GM19193 (cell line): ENCODE data around the gene PTPRT.

Experiments used
- POLR2A ChIP-seq: IDR thresholded peaks from 4 replicates; pipeline ENCODE4 v1.6.1; 2011; ENCODE audit not compliant: insufficient read depth, insufficient read length; ENCODE audit errors: extremely low read depth

Gene PTPRT

DNA sequence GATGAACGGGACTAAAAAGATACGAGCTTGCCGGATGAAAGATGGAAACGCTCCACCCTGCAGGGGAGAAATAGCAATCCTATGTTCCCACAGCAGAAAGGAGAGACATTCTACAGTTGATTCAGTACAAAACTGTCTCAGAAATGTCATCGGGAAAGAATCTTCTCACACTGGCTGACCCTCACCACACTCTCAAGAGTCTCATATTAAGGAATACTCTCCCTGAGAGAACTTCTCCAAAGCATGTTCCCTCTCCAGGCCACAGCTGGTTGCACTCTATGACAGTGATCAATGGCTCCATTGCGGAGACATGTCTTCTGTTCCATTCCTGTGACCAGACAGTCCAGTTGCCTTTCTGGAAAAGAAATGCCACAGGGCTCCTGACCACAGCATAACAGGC, 813.6 kb downstream of the PTPRT start:
- TF ChIP-seq POLR2A, result no peak

GRCh38 chr20:42373049-42373448, 816.7 kb downstream of the PTPRT start:
- no peak for TF ChIP-seq POLR2A

DNA sequence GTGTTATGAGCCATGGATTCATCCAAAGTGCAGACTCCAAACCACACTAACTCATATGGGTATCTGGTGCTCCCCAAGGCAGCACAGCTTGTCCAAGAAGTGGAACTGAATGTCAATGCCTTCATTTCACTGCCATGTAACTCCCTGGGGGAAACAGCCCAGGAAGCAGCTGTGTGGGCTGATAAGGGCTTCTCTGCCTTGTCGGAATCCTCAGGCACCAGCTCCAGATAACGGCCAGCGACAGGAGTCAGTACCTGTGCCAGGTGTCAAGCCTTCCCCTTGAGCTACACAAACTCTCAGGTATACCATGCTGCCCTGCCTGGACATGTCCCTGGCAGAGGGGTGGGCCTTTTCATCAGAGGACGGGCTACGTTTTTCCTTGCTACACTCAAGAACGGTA, 819.6 kb downstream of the PTPRT start:
- TF ChIP-seq POLR2A, result no peak

DNA sequence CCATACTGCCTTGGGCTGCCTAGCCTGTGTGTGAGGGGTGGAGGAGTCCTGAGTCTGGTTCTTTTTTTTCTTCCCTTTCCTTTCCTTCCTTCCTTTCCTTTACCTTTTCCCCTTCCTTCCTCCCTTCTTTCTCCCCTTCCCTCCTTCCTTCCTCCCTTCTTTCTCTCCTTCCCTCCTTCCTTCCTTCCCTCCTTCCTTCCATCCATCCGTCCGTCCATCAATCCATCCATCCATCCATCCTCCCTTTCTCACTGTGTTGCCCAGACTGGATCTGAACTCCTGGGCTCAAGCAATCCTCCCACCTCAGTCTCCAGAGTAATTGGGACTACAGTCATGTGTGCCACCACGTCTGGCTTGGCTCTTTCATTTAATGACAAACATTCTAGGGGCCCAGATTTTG, 820.8 kb downstream of the PTPRT start:
- no peak for TF ChIP-seq POLR2A

- no peak for TF ChIP-seq POLR2A
These were observed 823.1 kb downstream of the PTPRT start for GRCh38 chr20:42366626-42367025.

- TF ChIP-seq POLR2A, result no peak
These were observed 825.3 kb downstream of the PTPRT start for GRCh38 chr20:42364446-42364845.

DNA sequence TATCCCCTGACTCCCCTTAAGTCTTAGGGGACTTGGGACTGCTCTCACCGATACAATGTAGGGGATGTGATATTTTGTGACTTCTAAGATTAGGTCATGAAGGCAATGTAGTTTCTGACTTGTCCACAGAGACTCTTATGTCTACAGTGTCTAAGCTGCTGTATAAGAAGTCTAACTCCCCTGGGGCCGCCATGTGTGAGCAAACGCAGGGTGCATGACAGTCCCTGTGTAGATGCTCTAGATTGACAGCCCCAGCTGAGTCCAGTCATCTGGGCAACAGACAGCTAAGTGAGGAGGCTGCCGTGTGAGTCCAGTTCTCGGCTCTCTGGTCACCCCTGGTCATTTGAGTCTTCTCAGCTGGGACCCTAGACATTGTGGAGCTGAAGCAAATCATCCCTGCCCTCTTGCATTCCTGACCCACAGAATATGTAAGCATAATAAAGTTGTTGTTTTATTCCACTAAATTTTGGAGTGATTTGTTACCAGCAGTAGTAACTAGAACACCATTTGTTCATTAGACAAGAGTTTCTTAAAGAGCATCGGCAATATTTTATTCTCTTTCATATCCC, 828.2 kb downstream of the PTPRT start:
- no peak for TF ChIP-seq POLR2A

GRCh38 chr20:42360621-42361020, 829.1 kb downstream of the PTPRT start:
- no peak for TF ChIP-seq POLR2A

GRCh38 chr20:42359617-42360016, 830.1 kb downstream of the PTPRT start:
- no peak for TF ChIP-seq POLR2A

DNA sequence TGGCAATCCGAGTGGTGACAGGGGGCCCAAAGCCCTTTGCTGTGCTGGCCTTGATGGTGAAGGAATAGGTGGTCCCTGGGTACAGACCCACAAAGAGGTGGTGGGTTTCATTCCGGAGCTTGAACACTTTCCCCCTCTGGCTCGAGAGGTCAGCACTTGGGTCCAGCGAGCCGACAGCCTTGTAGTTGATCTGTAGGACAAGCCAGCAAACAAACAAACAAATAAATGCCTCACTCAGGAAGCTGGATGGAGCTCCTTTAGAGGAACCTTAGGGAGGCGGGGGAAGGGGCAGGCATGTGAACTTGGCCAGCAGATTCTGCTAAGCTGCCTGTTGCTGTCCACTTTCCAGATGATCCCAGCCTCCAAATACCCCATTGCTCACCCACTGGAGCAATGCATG, 837.6 kb downstream of the PTPRT start:
- TF ChIP-seq POLR2A, result no peak

DNA sequence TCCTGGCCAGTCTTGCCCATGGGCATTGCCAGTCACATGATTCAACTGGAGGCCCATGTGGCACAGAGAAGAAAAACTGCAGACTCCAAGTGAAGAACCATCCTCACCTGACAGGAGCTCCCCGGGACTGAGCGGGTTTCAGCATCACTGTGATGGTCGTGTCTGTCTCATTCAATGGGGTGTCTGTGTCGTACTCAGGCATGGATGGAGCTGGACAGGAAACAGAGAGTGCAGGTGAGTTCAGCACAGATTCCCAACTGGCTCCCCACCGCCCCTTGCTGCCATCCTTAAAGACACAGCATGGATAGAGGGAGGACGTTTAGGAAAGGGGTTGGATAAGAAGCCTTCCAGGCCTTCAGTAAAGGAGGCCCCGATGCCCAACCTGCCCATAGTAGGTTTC, 839.2 kb downstream of the PTPRT start:
- no peak for TF ChIP-seq POLR2A

GRCh38 chr20:42346189-42347170, 843.2 kb downstream of the PTPRT start:
- TF ChIP-seq POLR2A, result no peak

DNA sequence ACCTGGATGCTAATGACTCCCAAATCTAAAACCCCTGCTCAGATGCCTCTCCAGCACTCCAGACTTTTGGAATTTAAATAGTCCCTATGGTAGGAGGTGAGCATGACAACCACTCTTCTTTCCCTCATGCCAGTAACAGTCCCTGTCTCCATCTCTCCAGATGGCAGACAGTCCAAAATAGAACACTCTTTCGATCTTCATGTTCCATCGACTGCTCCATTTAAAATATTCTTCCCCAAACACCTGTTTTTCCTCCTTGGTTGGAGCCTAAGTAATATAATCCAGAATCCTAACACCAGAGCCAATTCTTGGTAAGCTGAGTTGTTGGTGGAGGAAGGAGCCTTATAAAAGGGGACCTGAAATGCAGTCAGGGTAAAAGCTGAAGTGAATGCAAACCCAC, 848.1 kb downstream of the PTPRT start:
- TF ChIP-seq POLR2A, result no peak

DNA sequence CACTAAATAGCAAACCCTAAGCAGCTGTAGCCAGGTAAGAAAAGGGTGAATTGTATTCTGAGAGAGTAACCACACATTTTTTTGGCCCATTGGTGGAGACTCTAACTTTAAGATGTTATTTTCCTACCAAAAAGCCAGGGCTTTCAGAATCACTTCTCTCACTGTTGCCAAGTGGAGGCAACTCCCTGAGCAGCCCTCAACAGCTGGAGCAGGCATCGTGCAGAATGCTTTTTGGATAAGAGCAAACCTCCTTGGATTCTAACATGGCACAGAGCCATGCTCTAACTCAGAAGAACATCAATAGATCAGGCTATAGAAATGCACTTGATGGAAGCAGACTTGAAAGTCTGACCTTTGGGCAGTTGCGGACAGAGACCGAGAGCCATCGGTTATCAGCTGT, 849.3 kb downstream of the PTPRT start:
- TF ChIP-seq POLR2A, result no peak

- TF ChIP-seq POLR2A, result no peak
These were observed 851.2 kb downstream of the PTPRT start for GRCh38 chr20:42338294-42339201.
